H1 (cell line): ENCODE measurements around the gene LTB4R. TPM values are rescaled to one million over a fixed set of nuclear protein-coding genes. Genes with fewer than 3 reads are reported as not detected.

Experiments used
- CTCF ChIA-PET: fragments of 300-600 bp; sonication (Branson Sonifier 250); formaldehyde crosslinking; loops from one replicate; lab custom pipeline; 2021; ENCODE audit not compliant: partially characterized antibody; lab: Charles Lee
- POLR2A ChIA-PET: fragments of 300-600 bp; sonication (Branson Sonifier 250); formaldehyde crosslinking; loops from one replicate; lab custom pipeline; 2021; ENCODE audit warnings: inconsistent platforms; ENCODE audit not compliant: partially characterized antibody; lab: Charles Lee
- DNase-seq, 2 experiments: peaks; one replicate each; pipeline versions ENCODE4 v3.0.0 to v3.0.0-alpha.2; 2010 to 2022; ENCODE audit warnings: low spot score in 2 of 2, low read depth in 1 of 2, mixed read lengths in 1 of 2
- FAIRE-seq: peaks from 2 replicates; lab custom pipeline; 2011; peaks lifted over from hg19 to GRCh38; lab: Jason Lieb, UNC
- H2AFZ ChIP-seq: 2 replicates; pipeline ENCODE4 v1.8.1; 2012; ENCODE audit warnings: low read length, inconsistent platforms
- H2AK5ac ChIP-seq: 2 replicates; pipeline ENCODE4 v1.6.1; 2013; ENCODE audit warnings: low read depth, low read length
- H2BK120ac ChIP-seq: replicated peaks from 2 replicates; pipeline ENCODE3; 2013; ENCODE audit warnings: low read depth, low read length, inconsistent platforms
- H2BK12ac ChIP-seq: 2 replicates; pipeline ENCODE4 v1.6.1; 2013; ENCODE audit warnings: low read depth, low read length
- H2BK15ac ChIP-seq: 2 replicates; pipeline ENCODE4 v1.6.1; 2013; ENCODE audit warnings: low read length
- H2BK20ac ChIP-seq: 2 replicates; pipeline ENCODE4 v1.6.1; 2013; ENCODE audit warnings: low read length
- H2BK5ac ChIP-seq: 2 replicates; pipeline ENCODE4 v1.6.1; 2013; ENCODE audit warnings: low read depth, low read length
- H3K14ac ChIP-seq: 2 replicates; pipeline ENCODE4 v1.6.1; 2013; ENCODE audit warnings: inconsistent platforms; ENCODE audit not compliant: insufficient read length
- H3K18ac ChIP-seq: 2 replicates; pipeline ENCODE4 v1.6.1; 2013; ENCODE audit warnings: low read length; ENCODE audit errors: extremely low read depth
- H3K23ac ChIP-seq: 2 replicates; pipeline ENCODE4 v1.6.1; 2013; ENCODE audit warnings: inconsistent platforms; ENCODE audit not compliant: insufficient read length
- H3K23me2 ChIP-seq: 2 replicates; pipeline ENCODE4 v1.6.1; 2013; ENCODE audit warnings: low read depth, low read length
- H3K27ac ChIP-seq: 2 replicates; pipeline ENCODE4 v1.6.1; 2011; ENCODE audit warnings: low read depth, low read length, inconsistent platforms
- H3K27me3 ChIP-seq, 4 experiments: replicated peaks in 1 of 4; 1 replicate in 1 of 4; 2 replicates in 3 of 4; pipeline versions ENCODE4 v1.6.1 to v1.8.1; 2011 to 2013; ENCODE audit warnings: low read length in 3 of 4, mild to moderate bottlenecking in 3 of 4, inconsistent platforms in 2 of 4, mixed read lengths in 2 of 4, moderate library complexity in 1 of 4; ENCODE audit not compliant: control insufficient read depth in 3 of 4, insufficient read depth in 3 of 4; ENCODE audit errors: extremely low read depth in 1 of 4
- H3K36me3 ChIP-seq, 4 experiments: 2 replicates each; pipeline versions ENCODE4 v1.6.1 to v1.8.1; 2011 to 2013; ENCODE audit warnings: mild to moderate bottlenecking in 4 of 4, low read length in 3 of 4, moderate library complexity in 2 of 4, control low read depth in 1 of 4, inconsistent platforms in 1 of 4; ENCODE audit not compliant: insufficient read depth in 4 of 4, control insufficient read depth in 2 of 4
- H3K4ac ChIP-seq: replicated peaks from 2 replicates; pipeline ENCODE3; 2013; ENCODE audit warnings: low read length, low read depth, mixed read lengths, inconsistent platforms; ENCODE audit not compliant: insufficient read length
- H3K4me1 ChIP-seq, 4 experiments: replicated peaks in 1 of 4; 1 replicate in 1 of 4; 2 replicates in 3 of 4; pipeline versions ENCODE4 v1.6.1 to v1.8.1; 2011 to 2013; ENCODE audit warnings: low read length in 3 of 4, inconsistent platforms in 2 of 4, mixed read lengths in 1 of 4; ENCODE audit not compliant: insufficient read depth in 4 of 4, control insufficient read depth in 3 of 4
- H3K4me2 ChIP-seq, 2 experiments: 2 replicates each; pipeline versions ENCODE4 v1.6.1 to v1.8.1; 2011 to 2013; ENCODE audit warnings: low read depth in 2 of 2, low read length in 2 of 2, control low read depth in 1 of 2, inconsistent platforms in 1 of 2, mild to moderate bottlenecking in 1 of 2; ENCODE audit not compliant: insufficient read depth in 1 of 2
- H3K4me3 ChIP-seq, 4 experiments: fragments of 200-600, 300-600 bp in 1 of 4; sonication (generic), shearing (Covaris generic), sonication (Bioruptor Twin) in 1 of 4; 2 replicates each; pipeline versions ENCODE4 v1.5.1 to v1.8.1; 2011 to 2016; ENCODE audit warnings: low read length in 4 of 4, low read depth in 3 of 4, control low read depth in 2 of 4, inconsistent platforms in 2 of 4, mild to moderate bottlenecking in 2 of 4, mixed read lengths in 1 of 4, moderate library complexity in 1 of 4; ENCODE audit not compliant: insufficient read depth in 2 of 4; ENCODE audit errors: extremely low read depth in 1 of 4
- H3K56ac ChIP-seq: replicated peaks from 2 replicates; pipeline ENCODE3; 2013; ENCODE audit warnings: low read depth, mild to moderate bottlenecking, mixed read lengths, low read length, inconsistent platforms; ENCODE audit not compliant: insufficient read length
- H3K79me1 ChIP-seq: 2 replicates; pipeline ENCODE4 v1.6.1; 2013; ENCODE audit warnings: low read depth, low read length, control low read depth
- H3K79me2 ChIP-seq, 2 experiments: 2 replicates each; pipeline versions ENCODE4 v1.6.1 to v1.8.1; 2012 to 2013; ENCODE audit warnings: low read length in 2 of 2, mild to moderate bottlenecking in 2 of 2, inconsistent platforms in 1 of 2; ENCODE audit not compliant: insufficient read depth in 2 of 2, control insufficient read depth in 1 of 2
- H3K9ac ChIP-seq, 4 experiments: replicated peaks in 1 of 4; 1 replicate in 1 of 4; 2 replicates in 3 of 4; pipeline versions ENCODE4 v1.6.1 to v1.8.1; 2011 to 2013; ENCODE audit warnings: low read depth in 3 of 4, low read length in 3 of 4, control low read depth in 2 of 4, mild to moderate bottlenecking in 2 of 4, moderate library complexity in 2 of 4, inconsistent platforms in 1 of 4; ENCODE audit errors: extremely low read depth in 1 of 4
- H3K9me3 ChIP-seq, 2 experiments: 2 replicates each; pipeline versions ENCODE4 v1.6.1 to v1.8.1; 2012 to 2013; ENCODE audit warnings: mild to moderate bottlenecking in 2 of 2, moderate library complexity in 2 of 2, control low read depth in 1 of 2, inconsistent platforms in 1 of 2, low read depth in 1 of 2, low read length in 1 of 2, mixed read lengths in 1 of 2; ENCODE audit not compliant: insufficient read depth in 2 of 2
- H4K20me1 ChIP-seq, 2 experiments: replicated peaks in 1 of 2; 2 replicates each; pipeline versions ENCODE3 to v1.8.1; 2011 to 2013; ENCODE audit warnings: inconsistent platforms in 2 of 2, low read length in 2 of 2, mild to moderate bottlenecking in 1 of 2; ENCODE audit not compliant: insufficient read depth in 2 of 2, control insufficient read depth in 1 of 2
- H4K5ac ChIP-seq: 2 replicates; pipeline ENCODE4 v1.6.1; 2013; ENCODE audit warnings: low read length, low read depth, mixed read lengths, inconsistent platforms; ENCODE audit not compliant: insufficient read length
- H4K8ac ChIP-seq: 2 replicates; pipeline ENCODE4 v1.8.0; 2013; ENCODE audit warnings: mild to moderate bottlenecking, moderate library complexity, low read length, inconsistent platforms; ENCODE audit not compliant: insufficient read depth; ENCODE audit errors: extremely low read depth
- H4K91ac ChIP-seq: replicated peaks from 2 replicates; pipeline ENCODE3; 2013; ENCODE audit warnings: low read length, mixed read lengths, inconsistent platforms; ENCODE audit not compliant: insufficient read length
- BACH1 ChIP-seq: IDR thresholded peaks from 2 replicates; pipeline ENCODE4 v1.6.1; 2012; ENCODE audit warnings: low read length, improper control_type of control experiment
- CBX8 ChIP-seq: fragments of 300-800, 300-1000 bp; sonication (generic); IDR thresholded peaks from 2 replicates; pipeline ENCODE4 v1.7.1; 2016; ENCODE audit warnings: low read depth, low read length, borderline replicate concordance
- CTCF ChIP-seq, 3 experiments: IDR thresholded peaks; 1 replicate in 2 of 3; 2 replicates in 1 of 3; pipeline versions ENCODE4 v1.5.1 to v1.6.1; 2011; ENCODE audit warnings: low read length in 3 of 3, mild to moderate bottlenecking in 3 of 3, inconsistent platforms in 2 of 3, low read depth in 1 of 3, moderate library complexity in 1 of 3; ENCODE audit not compliant: insufficient read depth in 1 of 3; ENCODE audit errors: control extremely low read depth in 1 of 3
- EGR1 ChIP-seq: IDR thresholded peaks from 2 replicates; pipeline ENCODE4 v1.6.1; 2011; ENCODE audit warnings: low read depth, low read length, borderline replicate concordance
- EP300 ChIP-seq, 2 experiments: IDR thresholded peaks; 1 replicate in 1 of 2; 2 replicates in 1 of 2; pipeline ENCODE4 v1.6.1; 2011 to 2012; ENCODE audit warnings: low read depth in 2 of 2, low read length in 2 of 2, mild to moderate bottlenecking in 2 of 2, borderline replicate concordance in 1 of 2, inconsistent platforms in 1 of 2, moderate library complexity in 1 of 2
- KDM1A ChIP-seq: fragments of 200-600, 300-600 bp; sonication (generic); IDR thresholded peaks from 2 replicates; pipeline ENCODE4 v1.7.1; 2016; ENCODE audit warnings: mild to moderate bottlenecking, low read length, borderline replicate concordance
- RFX5 ChIP-seq: IDR thresholded peaks from 2 replicates; pipeline ENCODE4 v1.6.1; 2011; ENCODE audit warnings: low read depth, low read length, improper control_type of control experiment, borderline replicate concordance
- SIN3A ChIP-seq, 2 experiments: IDR thresholded peaks in 1 of 2; conservative IDR thresholded peaks in 1 of 2; 2 replicates each; pipeline ENCODE4 v1.6.1; 2011 to 2012; ENCODE audit warnings: low read length in 2 of 2, improper control_type of control experiment in 1 of 2, low read depth in 1 of 2, mild to moderate bottlenecking in 1 of 2
- SUZ12 ChIP-seq: fragments of 200-600 bp; sonication (generic); IDR thresholded peaks from 2 replicates; pipeline ENCODE4 v1.6.1; 2012; ENCODE audit warnings: mild to moderate bottlenecking, inconsistent platforms, low read length, moderate library complexity, mixed read lengths
- TAF7 ChIP-seq: optimal IDR thresholded peaks from 2 replicates; pipeline ENCODE3; 2011; ENCODE audit warnings: low read depth, mild to moderate bottlenecking, inconsistent platforms, low read length, moderate library complexity, borderline replicate concordance
- TCF12 ChIP-seq: IDR thresholded peaks from 2 replicates; pipeline ENCODE4 v1.6.1; 2011; ENCODE audit warnings: low read depth, mild to moderate bottlenecking, low read length
- WGBS, 2 experiments: shearing (Covaris generic) in 1 of 2; methylation state at CpG; one replicate each; pipeline versions ENCODE4 v1.1.6 to v1.1.7; 2013 to 2015; ENCODE audit warnings: low lambda C conversion rate in 2 of 2, mixed read lengths in 2 of 2, inconsistent platforms in 1 of 2, low coverage in 1 of 2, missing lambda C conversion rate in 1 of 2; ENCODE audit not compliant: insufficient replicate concordance in 2 of 2, insufficient coverage in 1 of 2, insufficient read length in 1 of 2; ENCODE audit errors: extremely low coverage in 1 of 2, missing lambda C conversion rate in 1 of 2; 5-methylcytosine and 5-hydroxymethylcytosine counted together
- polyA plus RNA-seq, 7 experiments: library from polyadenylated mRNA; depleted of rRNA in 3 of 7; stranded (reverse) in 5 of 7; unstranded in 2 of 7; fragments of >200 nt in 5 of 7; fragments of 200-250 nt in 2 of 7; gene quantifications; 1 replicate in 5 of 7; 2 replicates in 1 of 7; 4 replicates in 1 of 7; pipeline versions ENCODE4 v1.2.1 to v1.2.3, GENCODE V29; 2011 to 2013; ENCODE audit warnings: missing spikeins in 2 of 7, mixed read lengths in 2 of 7
- total RNA-seq: library from RNA; stranded (reverse); fragmentation: NEBNext Ultra II Directional; extraction: Animal tissue kit (Norgen Biotek cat#: 25700); gene quantifications from 2 replicates; pipeline ENCODE4 v1.2.1, GENCODE V29; 2021

The LTB4R gene
- total and polyA plus RNA-seq, 2 of the 8 experiments (the other 6 are each of a cell fraction or from before 2014, with no cell fraction given) = 4.1 to 6.7 TPM

- no peaks in the 10 kb centered on the region for H3K27me3 ChIP-seq
- H2BK12ac ChIP-seq = no peak overlapping the region
- no peaks in the 10 kb centered on the region for H3K9me3 ChIP-seq
- H4K91ac ChIP-seq = no peak overlapping the region
- ChIA-PET POLR2A (interaction anchor here (1.0 to 1.8 kb wide), 6 partner anchors 13 to 49 kb away, joined by 3 to 4 read pairs (median 3); partner anchors contain the start of genes CIDEB, DHRS1, NOP9 and TINF2), CTCF (interaction anchor here (0.9 to 11.5 kb wide), 5 partner anchors 11 to 43 kb away, joined by 3 to 137 read pairs (median 44); partner anchors contain the start of genes CIDEB, DHRS1, LTB4R2 and NOP9)
- peaks cover 0 to 8% (median 0%) of the 10 kb centered on the region in 4 experiments; a peak in 1 of 8 replicates for H3K36me3 ChIP-seq
- DNase-seq (no peak), FAIRE-seq (no peak)
- no peak overlapping the region for H3K27ac ChIP-seq
- no peak overlapping the region for H2BK120ac ChIP-seq
- H3K56ac ChIP-seq = no peak overlapping the region
- H3K23ac ChIP-seq = no peak overlapping the region
- no peaks in the 10 kb centered on the region; the same call in 1 of the 2 replicates for H3K79me1 ChIP-seq
- no peak overlapping the region for H3K9ac ChIP-seq
- H3K4me3 ChIP-seq = no peak overlapping the region
- no peak overlapping the region for H3K4me2 ChIP-seq
- H4K20me1 ChIP-seq = peaks cover 0 to 3% of the 10 kb centered on the region in 2 experiments
- H2AK5ac ChIP-seq = no peak overlapping the region
- no peak overlapping the region for H2BK20ac ChIP-seq
- WGBS, 2 experiments = 89% methylated on average over 5 of the region's 5 CpGs; no CpG with 5 or more reads in 1 of the 2 experiments
- H2AFZ ChIP-seq = no peak overlapping the region
- H2BK15ac ChIP-seq = no peak overlapping the region
- H3K79me2 ChIP-seq = no peaks in the 10 kb centered on the region
- H3K4ac ChIP-seq = no peak overlapping the region
- no peak overlapping the region for H4K5ac ChIP-seq
- no peak overlapping the region for H4K8ac ChIP-seq
- H3K14ac ChIP-seq = no peak overlapping the region
- no peaks in the 10 kb centered on the region for H3K4me1 ChIP-seq
- no peak overlapping the region for H2BK5ac ChIP-seq
- no peaks in the 10 kb centered on the region for H3K23me2 ChIP-seq
- no peak overlapping the region for H3K18ac ChIP-seq
- TF ChIP-seq EP300 (IDR thresholded peaks at IDR 0.05; ENCODE audit: borderline replicate concordance in 1 of 2, low read depth in 2 of 2, low read length in 2 of 2) = no peak
- no peak for TF ChIP-seq TCF12
- no peak for TF ChIP-seq RFX5
- TF ChIP-seq SUZ12 = no peak
- TF ChIP-seq TAF7 = no peak
- no peak for TF ChIP-seq CBX8
- no peak for TF ChIP-seq EGR1
- TF ChIP-seq SIN3A (conservative IDR thresholded peaks at IDR 0.05 in 1 of 2, IDR thresholded peaks at IDR 0.05 in 1 of 2; ENCODE audit: low read depth in 1 of 2, low read length in 2 of 2) = no peak
- no peak for TF ChIP-seq KDM1A
- TF ChIP-seq CTCF (IDR thresholded peaks at IDR 0.05; ENCODE audit: control extremely low read depth in 1 of 3, insufficient read depth in 1 of 3, low read depth in 1 of 3, low read length in 3 of 3) = no peak
- TF ChIP-seq BACH1 = no peak
Measured at GRCh38 chr14:24286996-24287395, 24.3 kb upstream of the LTB4R start.
